Sigmoid colon (tissue), 7 donors: ENCODE data around the gene SAPCD1. TPM values are rescaled to one million over a fixed set of nuclear protein-coding genes. Genes with fewer than 3 reads are reported as not detected.

Experiments
- DNase-seq: peaks from one replicate; pipeline ENCODE4 v3.0.0-alpha.2; 2019
- H3K27ac ChIP-seq, 4 donors: fragments of 200-600 bp; sonication (generic); one replicate each; pipeline ENCODE4 v1.5.1; 2016 to 2019; ENCODE audit warnings: mild to moderate bottlenecking in 1 of 4
- H3K27me3 ChIP-seq, 3 donors: fragments of 200-600 bp; sonication (generic); one replicate each; pipeline ENCODE4 v1.5.1; 2019; ENCODE audit warnings: mild to moderate bottlenecking in 1 of 3
- H3K36me3 ChIP-seq, 4 donors: fragments of 200-600 bp; sonication (generic); one replicate each; pipeline ENCODE4 v1.5.1; 2016 to 2019
- H3K4me1 ChIP-seq, 4 donors: fragments of 200-600 bp; sonication (generic); one replicate each; pipeline ENCODE4 v1.5.1; 2017 to 2019
- H3K4me3 ChIP-seq, 4 donors: fragments of 200-600 bp; sonication (generic); one replicate each; pipeline ENCODE4 v1.5.1; 2017 to 2019; ENCODE audit warnings: mild to moderate bottlenecking in 2 of 4, moderate library complexity in 1 of 4
- H3K9me3 ChIP-seq, 4 donors: fragments of 200-600 bp in 3 of 4; sonication (generic) in 3 of 4; one replicate each; pipeline versions ENCODE4 v1.5.1 to v1.6.1; 2013 to 2019
- EP300 ChIP-seq, 4 donors: sonication (generic); formaldehyde crosslinking; IDR thresholded peaks; one replicate each; pipeline ENCODE4 v1.6.1; 2017; ENCODE audit warnings: antibody characterized with exemption in 4 of 4
- POLR2A ChIP-seq, 2 donors: fragments of 450-650 bp; IDR thresholded peaks; one replicate each; pipeline ENCODE4 v1.6.1; 2016; ENCODE audit warnings: antibody characterized with exemption in 2 of 2, mild to moderate bottlenecking in 2 of 2, moderate library complexity in 2 of 2
- POLR2AphosphoS5 ChIP-seq, 4 donors: sonication (generic); formaldehyde crosslinking; IDR thresholded peaks; one replicate each; pipeline ENCODE4 v1.6.1; 2017; ENCODE audit warnings: antibody characterized with exemption in 4 of 4
- WGBS, 2 donors: extraction: QIAGEN DNeasy Blood & Tissue Kit; methylation state at CpG; one replicate each; pipeline ENCODE4 v1.1.7; 2013; 5-methylcytosine and 5-hydroxymethylcytosine counted together
- intact Hi-C: fragments of 100-400 bp; cut with DNase I; formaldehyde crosslinking; loops from one replicate; pipeline ENCODE4 v1.15.1; 2023
- polyA plus RNA-seq, 3 donors: library from polyadenylated mRNA; stranded (reverse); fragments of 200-250 nt; gene quantifications; one replicate each; pipeline ENCODE4 v1.2.3, GENCODE V29; 2013
- total RNA-seq, 4 donors: library from RNA; depleted of rRNA; stranded (reverse); fragments of >200 nt; gene quantifications; one replicate each; pipeline ENCODE4 v1.1.0, GENCODE V29; 2016
- TF ChIP-seq, protein P1 (sequence below), 4 experiments: fragments of 450-650 bp in 3 of 4; fragments of 200-600 bp in 1 of 4; IDR thresholded peaks; one replicate each; pipeline ENCODE4 v1.5.1; 2016 to 2019; ENCODE audit warnings: antibody characterized with exemption in 4 of 4, mild to moderate bottlenecking in 3 of 4, moderate library complexity in 2 of 4
- donor health status: healthy with polysubstance abuse.
- donor health status: Bipolar disorder and iron deficiency.
- donor health status: healthy.

SAPCD1 gene
- total and polyA plus RNA-seq, 7 donors, result 1.2 to 8.7 (median 4.2) TPM; not detected in 2

DNA sequence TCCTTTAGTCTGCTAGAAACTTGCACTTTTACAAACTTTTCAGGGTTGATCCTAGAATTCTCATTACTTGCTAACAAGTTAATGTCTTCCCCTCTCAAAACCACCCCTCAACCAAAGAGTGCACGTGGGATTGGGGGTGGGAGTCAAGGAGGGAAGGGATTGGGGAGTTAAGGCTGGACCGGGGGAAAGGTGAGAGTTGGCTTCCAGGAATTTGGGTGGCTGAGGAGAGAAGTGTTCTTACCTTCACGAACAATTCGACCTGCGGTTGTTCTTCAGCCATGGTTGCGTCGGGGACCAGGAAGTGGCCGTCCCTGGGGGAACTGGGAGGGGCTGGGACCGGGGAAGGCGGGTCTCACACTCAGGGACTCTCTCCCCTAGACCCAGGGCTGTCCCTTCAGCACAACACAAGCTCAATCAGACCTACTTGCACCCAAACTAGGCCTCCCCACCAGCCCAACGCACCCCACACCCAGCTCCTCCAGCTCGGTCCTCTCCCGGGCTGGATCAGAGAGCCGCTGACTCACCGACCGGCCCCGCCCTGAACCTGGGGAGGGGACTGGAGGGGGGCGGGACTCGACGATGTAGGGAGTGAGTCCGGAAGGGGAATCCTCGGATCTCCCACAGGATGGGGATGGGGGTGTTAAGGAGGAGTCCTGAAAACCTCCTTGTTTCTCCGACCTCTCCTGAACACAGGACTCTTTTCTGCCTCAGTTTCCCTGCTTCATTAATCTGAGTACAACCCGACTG lies 26.3 kb upstream of the SAPCD1 start, which contains the start of gene CLIC1:
CLIC1 (minus strand) TSS at position 510 of the 747 bp plus-strand sequence; CDS start at position 280, 230 bp downstream.
- DNase-seq, result peak; percentile 95
- Histone ChIP-seq H3K27me3 (no peaks in the 10 kb centered on the region), H3K36me3 (peaks cover 23 to 30% (median 27%) of the 10 kb centered on the region in 4 donors), H3K9me3 (no peaks in the 10 kb centered on the region), H3K27ac (peak within 1 kb of the TSS; percentile 92 to 98 (median 94)), H3K4me3 (peak within 1 kb of the TSS; percentile 64 to 76 (median 73)), H3K4me1 (peaks cover 0 to 49% (median 40%) of the 10 kb centered on the region in 4 donors)
- 0 to 1% methylated on average over 24 of the region's 24 CpGs for WGBS, 2 donors
- intact Hi-C loops, result no loop called here
- TF ChIP-seq, protein P1, sequence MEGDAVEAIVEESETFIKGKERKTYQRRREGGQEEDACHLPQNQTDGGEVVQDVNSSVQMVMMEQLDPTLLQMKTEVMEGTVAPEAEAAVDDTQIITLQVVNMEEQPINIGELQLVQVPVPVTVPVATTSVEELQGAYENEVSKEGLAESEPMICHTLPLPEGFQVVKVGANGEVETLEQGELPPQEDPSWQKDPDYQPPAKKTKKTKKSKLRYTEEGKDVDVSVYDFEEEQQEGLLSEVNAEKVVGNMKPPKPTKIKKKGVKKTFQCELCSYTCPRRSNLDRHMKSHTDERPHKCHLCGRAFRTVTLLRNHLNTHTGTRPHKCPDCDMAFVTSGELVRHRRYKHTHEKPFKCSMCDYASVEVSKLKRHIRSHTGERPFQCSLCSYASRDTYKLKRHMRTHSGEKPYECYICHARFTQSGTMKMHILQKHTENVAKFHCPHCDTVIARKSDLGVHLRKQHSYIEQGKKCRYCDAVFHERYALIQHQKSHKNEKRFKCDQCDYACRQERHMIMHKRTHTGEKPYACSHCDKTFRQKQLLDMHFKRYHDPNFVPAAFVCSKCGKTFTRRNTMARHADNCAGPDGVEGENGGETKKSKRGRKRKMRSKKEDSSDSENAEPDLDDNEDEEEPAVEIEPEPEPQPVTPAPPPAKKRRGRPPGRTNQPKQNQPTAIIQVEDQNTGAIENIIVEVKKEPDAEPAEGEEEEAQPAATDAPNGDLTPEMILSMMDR (IDR thresholded peaks at IDR 0.05), result no peak
- peak; percentile 97 to 98 (median 98) for TF ChIP-seq POLR2AphosphoS5 (IDR thresholded peaks at IDR 0.05)
- peak; percentile 88 to 97 for TF ChIP-seq POLR2A (IDR thresholded peaks at IDR 0.05)

DNA sequence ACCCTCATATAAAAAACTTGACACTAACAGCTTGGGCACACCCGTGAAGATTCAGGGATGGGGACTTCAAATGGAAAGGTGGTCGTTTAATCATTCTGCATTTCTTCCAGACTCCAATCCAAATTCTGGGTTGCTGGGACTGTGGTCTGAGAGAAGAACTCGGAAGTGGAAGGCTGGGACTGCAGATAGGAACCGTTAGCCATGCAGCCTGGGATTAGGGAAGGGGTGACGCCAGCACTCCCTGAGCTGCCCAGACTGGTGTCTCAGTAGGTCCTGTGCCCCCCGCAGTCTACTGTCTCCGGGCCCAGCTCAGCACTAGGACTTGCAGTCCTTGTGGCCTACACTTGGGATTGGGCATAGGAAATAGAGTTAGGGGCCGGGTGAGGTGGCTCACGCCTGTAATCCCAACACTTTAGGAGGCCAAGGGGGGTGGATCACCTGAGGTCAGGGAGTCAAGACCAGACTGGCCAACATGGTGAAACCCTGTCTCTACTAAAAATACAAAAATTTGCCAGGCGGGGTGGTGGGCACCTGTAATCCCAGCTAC lies 25.6 kb upstream of the SAPCD1 start:
- no peak for TF ChIP-seq EP300 (IDR thresholded peaks at IDR 0.05)
- TF ChIP-seq, protein P1 (IDR thresholded peaks at IDR 0.05), result no peak
- TF ChIP-seq POLR2AphosphoS5 (IDR thresholded peaks at IDR 0.05), result no peak
- no peak for TF ChIP-seq POLR2A (IDR thresholded peaks at IDR 0.05)
- Histone ChIP-seq H3K27ac (peak overlapping the region; percentile 92 to 98 (median 94)), H3K36me3 (peaks cover 17 to 23% (median 21%) of the 10 kb centered on the region in 4 donors), H3K4me1 (peaks cover 0 to 49% (median 40%) of the 10 kb centered on the region in 4 donors), H3K9me3 (no peaks in the 10 kb centered on the region), H3K27me3 (no peaks in the 10 kb centered on the region), H3K4me3 (peak overlapping the region; percentile 64 to 76 (median 73))
- intact Hi-C loops, result no loop called here
- 15 to 20% methylated on average over 10 of the region's 10 CpGs for WGBS, 2 donors
- DNase-seq, result no peak

DNA sequence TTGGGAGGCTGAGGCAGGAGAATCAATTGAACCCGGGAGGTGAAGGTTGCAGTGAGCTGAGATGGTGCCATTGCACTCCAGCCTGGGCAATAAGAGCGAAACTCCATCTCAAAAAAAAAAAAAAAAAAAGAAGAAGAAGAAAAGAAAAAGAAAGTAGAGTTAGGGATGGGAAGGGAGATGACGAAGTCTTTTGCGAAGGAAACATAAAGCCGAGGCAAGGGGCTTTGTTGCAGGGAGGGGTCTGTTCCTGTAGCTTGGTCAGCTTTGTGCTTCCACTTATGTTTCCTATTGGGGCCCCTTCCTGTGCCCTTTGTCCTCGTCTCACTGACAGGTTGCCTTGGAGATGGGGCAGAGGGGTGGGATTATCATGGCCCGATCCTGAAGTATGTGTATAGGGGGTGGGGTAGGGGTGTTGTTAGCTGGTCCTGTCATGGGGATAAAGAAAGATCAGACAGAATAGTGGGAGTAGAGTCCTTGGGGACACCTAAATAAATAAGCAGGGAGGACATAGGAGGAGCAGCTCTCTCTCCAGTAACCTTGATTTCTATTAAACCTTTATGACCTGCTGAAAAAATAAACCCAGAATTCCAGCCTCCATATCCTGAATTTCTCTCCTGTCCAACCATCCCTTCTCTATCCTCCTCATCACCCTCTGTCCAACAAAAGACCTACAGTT lies 25.0 kb upstream of the SAPCD1 start:
- no peaks in the 10 kb centered on the region for H3K27me3 ChIP-seq
- intact Hi-C loops, result no loop called here
- WGBS, 2 donors, result 10 to 18% methylated on average over 7 of the region's 7 CpGs
- DNase-seq, result no peak
- H3K36me3 ChIP-seq, result peaks cover 13 to 17% (median 15%) of the 10 kb centered on the region in 4 donors
- peak overlapping the region; percentile 92 to 98 (median 94) for H3K27ac ChIP-seq
- H3K4me1 ChIP-seq, result peaks cover 0 to 49% (median 40%) of the 10 kb centered on the region in 4 donors
- H3K4me3 ChIP-seq, result peak overlapping the region in 1 of 4 donors; percentile 64
- no peaks in the 10 kb centered on the region for H3K9me3 ChIP-seq
- TF ChIP-seq, protein P1 (IDR thresholded peaks at IDR 0.05), result no peak
- TF ChIP-seq POLR2AphosphoS5 (IDR thresholded peaks at IDR 0.05) (no peak), EP300 (IDR thresholded peaks at IDR 0.05) (no peak), POLR2A (IDR thresholded peaks at IDR 0.05) (no peak)

DNA sequence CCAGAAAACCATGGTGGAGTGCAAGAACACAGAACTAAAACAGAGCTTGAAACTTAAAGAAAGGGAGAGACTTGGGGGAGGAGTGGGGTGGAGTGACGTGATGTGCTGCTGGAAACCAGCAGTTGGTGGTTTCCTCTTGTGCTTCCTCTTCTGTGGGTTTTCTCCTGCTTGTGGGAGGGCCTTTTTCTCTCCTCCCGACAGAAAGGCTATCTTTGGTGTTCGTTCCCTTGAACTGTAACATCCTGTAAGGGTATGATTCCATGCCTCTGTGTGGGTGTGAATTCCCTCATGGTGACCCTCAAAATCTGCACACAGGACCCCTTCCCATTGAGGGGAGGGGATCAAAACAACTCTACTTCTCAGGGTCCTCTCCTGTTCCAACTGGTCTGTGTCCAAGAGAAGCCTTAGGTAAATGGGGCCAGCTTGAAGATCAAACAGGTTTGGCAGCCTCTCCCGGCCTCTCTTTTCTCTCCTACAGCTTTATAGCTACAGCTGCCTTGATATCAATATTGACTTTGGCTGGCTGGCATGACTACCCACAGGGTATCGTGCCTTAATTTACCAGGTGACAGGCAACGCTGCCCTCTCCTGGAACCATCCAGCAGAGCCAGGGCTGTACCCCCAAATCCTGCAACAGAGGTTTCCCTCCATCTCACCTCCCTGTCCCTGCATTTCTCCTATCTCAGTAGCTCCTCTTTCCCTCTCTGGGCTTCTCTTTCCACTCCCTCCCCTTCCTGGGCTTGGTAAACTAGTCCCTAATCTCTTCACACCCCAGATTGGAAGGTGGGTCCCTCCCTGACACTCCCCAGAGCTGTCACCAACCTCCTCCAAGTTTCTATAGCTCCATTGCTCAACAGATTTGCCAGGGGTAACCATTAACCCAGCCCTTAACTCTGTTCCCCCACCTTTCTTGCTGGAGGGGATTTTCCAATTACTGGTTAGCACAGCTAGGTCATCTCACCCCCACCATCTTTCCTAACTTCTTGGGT lies 24.2 kb upstream of the SAPCD1 start:
- Histone ChIP-seq H3K27ac (peak overlapping the region; percentile 92 to 98 (median 94)), H3K27me3 (no peaks in the 10 kb centered on the region), H3K4me3 (no peak overlapping the region), H3K4me1 (peaks cover 0 to 46% (median 40%) of the 10 kb centered on the region in 4 donors), H3K36me3 (peaks cover 6 to 9% (median 7%) of the 10 kb centered on the region in 4 donors), H3K9me3 (no peaks in the 10 kb centered on the region)
- intact Hi-C loops, result no loop called here
- TF ChIP-seq POLR2AphosphoS5 (IDR thresholded peaks at IDR 0.05) (peak in 2 of 4 donors; percentile 24 to 60), EP300 (IDR thresholded peaks at IDR 0.05) (no peak)
- 2 to 9% methylated on average over 6 of the region's 6 CpGs for WGBS, 2 donors
- DNase-seq, result no peak
